Inflammatory macrophage (primary cell): ENCODE data around the gene ANGPTL2.

Experiments used
- DNase-seq, 2 donors: peaks; one replicate each; pipeline ENCODE4 v3.0.0-alpha.2; 2020 to 2022

ANGPTL2 gene

GRCh38 chr9:127092041-127092608, 30.3 kb downstream of the ANGPTL2 start:
- DNase-seq, result no peak

DNA sequence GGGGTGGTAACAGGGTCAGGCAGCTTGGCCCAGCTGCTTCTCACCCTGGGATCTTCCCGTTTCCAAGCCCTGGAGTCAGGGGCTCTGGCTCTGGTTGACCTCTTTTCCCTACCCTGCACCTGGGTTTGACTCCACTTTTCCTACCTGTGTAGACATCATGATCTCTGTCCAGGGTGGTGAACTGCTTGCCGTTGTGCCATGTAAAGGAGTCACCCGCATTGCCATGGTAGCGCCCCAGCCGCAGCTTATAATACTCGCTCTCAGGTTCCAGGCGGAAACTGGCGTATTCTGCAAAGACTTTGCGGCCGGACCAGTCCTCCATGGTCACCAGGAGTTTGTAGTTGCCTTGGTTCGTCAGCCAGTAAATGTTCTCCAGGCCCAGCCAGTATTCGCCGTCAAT, 30.9 kb downstream of the ANGPTL2 start:
- DNase-seq, result no peak

DNA sequence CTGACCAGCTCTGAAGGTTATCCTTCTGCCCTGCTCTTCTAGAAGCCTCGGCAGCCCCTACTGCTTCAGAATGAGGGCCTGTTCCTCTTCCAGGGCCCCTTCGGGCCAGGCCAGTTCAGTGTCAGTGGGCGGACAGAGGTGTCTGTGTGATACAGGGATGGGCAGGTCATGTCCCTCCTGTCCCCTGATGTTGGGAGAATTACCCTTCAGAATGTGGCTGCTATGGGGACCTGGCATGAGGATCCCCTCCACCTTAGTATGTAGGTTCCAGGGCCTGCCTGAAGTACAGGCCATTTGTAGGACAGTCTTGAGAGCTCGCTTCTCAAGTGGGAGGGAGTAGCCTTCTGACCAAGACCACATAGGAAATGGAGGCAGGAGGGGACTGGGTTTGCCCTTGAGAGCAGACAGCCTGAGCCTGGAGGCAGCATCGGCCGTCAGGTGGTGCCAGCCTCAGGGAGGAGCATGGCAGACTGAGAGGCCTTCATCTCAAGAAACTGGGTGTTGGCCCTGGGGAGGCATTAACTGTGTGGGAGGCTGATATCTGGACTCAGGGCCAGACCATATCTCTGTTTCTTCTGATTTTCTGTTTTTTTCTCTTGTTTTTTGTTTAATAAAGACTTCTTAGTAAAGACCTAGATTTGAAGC, 32.0 kb downstream of the ANGPTL2 start:
- no peak for DNase-seq

- DNase-seq, result no peak
Measured at GRCh38 chr9:127089631-127090081, 32.8 kb downstream of the ANGPTL2 start.

GRCh38 chr9:127088724-127089615, 33.5 kb downstream of the ANGPTL2 start:
- DNase-seq, result no peak

GRCh38 chr9:127087836-127088235, 34.6 kb downstream of the ANGPTL2 start:
- DNase-seq, result no peak

- DNase-seq, result no peak
Measured at GRCh38 chr9:127087411-127087810, 35.0 kb downstream of the ANGPTL2 start.

DNA sequence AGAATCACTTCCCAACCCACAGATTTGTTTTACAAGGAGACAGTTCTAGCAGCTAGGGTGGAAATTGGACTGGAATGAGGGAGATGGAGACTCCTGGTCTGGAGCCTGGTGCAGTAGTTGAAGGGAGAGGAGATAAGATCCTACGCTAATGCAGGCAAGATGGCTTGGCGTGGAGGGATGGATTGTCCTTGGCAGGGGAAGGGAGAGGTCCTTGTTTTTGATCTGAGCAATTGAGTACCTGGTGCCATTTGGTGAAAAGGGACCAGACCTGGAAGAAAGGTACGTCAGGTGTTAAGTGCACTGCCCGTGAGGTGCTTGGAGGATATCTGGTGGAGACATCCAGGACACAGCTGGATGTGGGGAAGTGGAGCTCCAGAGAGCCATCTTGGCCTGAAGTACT, 35.7 kb downstream of the ANGPTL2 start:
- DNase-seq, result no peak

- no peak for DNase-seq
Measured at GRCh38 chr9:127085186-127085585, 37.2 kb downstream of the ANGPTL2 start.

DNA sequence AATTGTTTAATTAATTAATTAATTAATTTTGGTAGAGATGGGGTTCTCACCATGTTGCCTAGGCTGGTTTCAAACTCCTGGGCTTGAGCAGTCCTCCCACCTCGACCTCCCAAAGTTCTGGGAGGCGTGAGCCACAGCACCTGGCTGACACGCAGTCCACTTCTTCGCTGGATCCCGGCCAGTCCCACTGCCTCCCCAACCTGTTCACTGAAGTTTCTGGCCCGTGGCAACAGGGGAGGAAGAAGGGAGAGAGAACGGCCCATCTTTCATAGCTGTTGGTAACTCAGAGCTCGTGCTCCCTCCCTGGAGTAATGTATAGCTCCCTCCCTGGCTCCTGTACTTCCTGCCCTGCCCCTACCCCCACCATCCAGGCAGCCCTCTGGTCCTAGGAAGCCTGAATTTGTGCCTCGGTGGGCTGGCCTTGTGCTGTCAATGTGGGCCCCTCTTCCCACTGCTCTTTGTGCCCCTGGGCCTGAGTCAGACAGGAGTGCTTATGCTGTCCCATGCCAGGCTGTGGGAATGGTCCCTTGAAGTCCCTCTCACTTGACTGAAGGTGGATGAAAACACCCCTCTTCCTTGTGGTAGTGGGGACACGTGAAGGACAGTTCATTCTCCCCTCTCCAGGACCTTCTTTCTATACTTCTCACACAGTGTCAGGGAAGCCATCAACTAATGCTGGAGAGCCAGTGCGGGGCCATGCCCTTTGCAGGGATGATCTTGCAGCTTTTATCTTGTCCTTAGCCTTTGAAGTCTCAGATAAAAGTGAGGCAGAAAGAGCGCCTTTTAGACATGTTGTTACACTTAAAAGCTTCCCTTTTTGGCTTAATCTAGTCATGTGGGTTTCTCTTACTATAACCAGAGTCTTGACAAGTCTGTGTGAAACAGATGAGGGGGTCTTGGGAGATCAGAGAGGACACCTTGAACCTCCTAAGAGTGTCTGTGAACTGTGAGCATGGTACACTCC, 38.1 kb downstream of the ANGPTL2 start:
- DNase-seq, result no peak

GRCh38 chr9:127083138-127083980, 39.1 kb downstream of the ANGPTL2 start:
- DNase-seq, result no peak

- no peak for DNase-seq
Measured at GRCh38 chr9:127081250-127082185, 40.9 kb downstream of the ANGPTL2 start.

DNA sequence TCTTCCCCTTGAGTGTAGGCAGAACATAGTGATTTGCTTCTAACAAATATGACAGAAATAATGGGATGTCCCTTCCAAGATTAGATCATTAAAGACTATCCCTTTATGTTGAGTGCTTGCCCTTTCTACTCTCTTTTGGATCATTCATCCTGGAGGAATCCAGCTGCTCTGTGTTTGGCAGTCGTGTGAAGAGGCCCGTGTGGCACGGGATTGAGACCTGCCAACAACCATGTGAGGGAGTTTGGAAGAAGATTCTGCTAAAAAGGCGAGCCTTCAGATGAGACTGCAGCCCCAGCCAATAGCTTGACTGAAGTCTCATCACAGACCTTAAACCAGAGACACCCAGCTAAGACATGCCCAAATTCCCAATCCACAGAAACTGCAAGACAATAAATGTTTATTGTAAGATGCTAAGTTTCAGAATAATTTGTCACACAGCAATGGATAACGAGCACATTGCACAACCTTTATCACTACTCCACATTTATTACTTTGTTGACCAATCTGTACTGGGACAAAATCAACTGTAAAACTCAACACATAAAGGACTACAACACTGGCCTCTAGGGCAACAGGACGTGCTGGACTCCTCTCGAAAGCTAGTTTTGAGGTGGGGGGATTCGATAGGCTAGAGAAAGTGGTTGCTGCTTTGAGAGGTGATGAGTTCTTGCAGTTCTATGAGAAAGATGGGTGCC, 42.8 kb downstream of the ANGPTL2 start:
- DNase-seq, result no peak

DNA sequence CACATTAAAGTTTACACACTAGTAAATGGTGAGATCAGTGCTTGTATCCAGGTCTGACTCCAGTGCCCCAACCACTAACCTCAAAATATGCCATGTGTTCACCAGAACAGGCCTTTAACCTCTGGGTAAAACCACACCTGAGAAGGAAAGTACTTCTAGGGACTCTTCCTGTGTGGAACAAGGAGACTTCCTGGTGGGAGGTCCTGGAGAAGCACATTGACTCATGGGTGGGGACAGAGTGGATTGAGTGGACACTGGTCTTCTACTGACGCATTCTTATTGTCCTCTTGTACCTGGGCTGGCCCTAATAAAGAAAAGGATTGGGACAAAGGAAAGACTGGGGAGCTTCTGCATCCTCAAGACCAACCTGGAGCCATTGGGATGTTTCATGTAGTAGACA, 43.4 kb downstream of the ANGPTL2 start:
- DNase-seq, result no peak

DNA sequence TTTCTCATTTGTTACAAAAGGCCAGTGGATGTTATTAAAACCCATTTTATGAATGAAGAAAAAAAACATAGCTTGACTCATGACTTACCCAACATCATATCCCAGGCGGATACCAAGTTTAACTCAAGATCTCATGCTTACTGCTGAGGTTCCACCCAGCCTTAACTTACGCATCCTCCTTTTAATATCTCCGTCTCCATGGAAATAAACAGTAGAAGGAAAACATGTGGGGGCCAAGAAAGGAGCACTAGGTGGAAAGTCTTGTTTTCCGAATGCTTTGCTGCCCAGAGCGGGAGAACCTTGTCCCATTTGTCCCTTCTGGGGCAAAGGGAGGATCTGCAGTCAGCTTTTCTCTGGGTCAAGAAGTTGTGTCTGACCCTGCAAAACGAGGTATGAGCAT, 44.1 kb downstream of the ANGPTL2 start:
- DNase-seq, result no peak

- DNase-seq, result no peak
Measured at GRCh38 chr9:127077644-127077946, 44.8 kb downstream of the ANGPTL2 start.

DNA sequence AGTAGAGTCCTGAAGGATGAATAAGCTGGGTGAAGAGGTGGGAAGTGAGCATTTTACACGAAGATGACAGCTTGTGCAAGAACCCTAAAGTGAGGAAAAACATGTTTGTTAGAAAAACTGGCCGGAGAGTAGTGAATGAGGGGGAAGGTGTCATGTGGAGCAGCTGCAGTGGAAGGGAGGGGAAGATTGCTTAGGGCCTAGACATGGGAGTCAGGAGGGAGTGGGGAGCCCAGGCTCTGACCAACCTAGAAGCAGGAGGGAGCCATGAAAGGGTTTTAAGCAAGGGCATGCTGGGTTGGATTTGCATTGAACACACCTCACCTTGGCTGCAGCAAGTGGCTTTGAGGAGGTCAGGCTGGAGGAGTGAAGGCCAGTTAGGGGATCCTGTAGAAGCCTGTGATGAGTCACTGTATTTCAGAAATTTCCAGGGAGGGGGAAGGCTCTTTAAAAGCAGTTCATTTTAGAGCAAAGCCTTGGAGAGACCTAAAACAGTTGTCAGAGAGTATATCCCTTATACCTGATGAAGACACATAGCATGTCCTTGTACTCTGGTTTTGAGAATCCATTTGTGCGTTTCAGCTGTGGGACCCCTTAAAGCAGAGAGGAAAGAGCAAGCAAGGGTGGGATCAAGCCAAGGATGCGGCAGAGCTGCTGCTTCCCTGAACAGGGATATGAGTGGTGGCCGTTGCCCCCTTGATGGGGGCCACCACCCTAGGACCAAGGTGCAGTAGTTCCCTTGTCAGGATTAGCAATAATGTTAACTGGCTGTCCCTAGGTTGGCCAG, 45.4 kb downstream of the ANGPTL2 start:
- DNase-seq, result no peak

DNA sequence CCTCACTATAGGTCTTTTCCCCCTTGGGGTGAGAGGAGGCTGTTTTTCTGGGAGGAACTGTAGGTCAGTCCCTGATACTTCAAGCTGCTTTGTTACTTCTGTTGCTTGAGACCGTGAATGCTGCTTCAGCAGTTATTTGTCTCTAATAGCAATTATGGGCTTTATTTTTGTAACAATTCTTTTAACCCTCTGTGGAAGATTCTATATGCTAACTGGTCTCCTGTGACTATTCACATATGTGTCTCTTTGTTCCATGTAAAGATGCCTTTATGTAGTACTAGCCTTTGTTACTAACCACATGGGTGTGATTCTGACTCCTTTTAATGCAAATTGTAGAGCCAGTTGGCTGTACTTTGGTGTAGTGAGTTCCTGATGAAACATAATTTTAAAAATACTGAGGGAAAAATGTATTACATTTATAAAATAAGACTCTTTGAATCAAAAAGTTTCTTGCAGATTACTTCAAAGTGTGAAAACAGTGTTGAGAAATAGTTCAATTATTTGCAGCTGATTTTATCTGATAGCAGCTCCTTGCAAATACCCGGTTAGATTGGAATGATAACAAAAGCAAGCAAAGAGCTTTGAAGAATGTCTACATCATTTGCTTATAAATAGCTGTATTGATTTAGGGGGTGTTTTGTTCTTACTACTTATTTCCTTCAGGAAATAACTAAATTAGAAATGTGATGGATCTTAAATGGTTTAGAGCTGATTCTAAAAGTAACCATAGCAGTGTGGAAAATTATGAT, 46.6 kb downstream of the ANGPTL2 start:
- no peak for DNase-seq
